22Rv1 (cell line): ENCODE measurements around the gene WWOX.

ENCODE experiments used
- H3K27ac ChIP-seq: fragments of 450-650 bp; 2 replicates; pipeline ENCODE4 v1.5.1; 2017
- CTCF ChIP-seq: fragments of 450-650 bp; IDR thresholded peaks from 2 replicates; pipeline ENCODE4 v1.5.1; 2017; ENCODE audit warnings: mild to moderate bottlenecking
- ZFX ChIP-seq: fragments of 450-650 bp; IDR thresholded peaks from 2 replicates; pipeline ENCODE4 v1.6.1; 2017; ENCODE audit warnings: antibody characterized with exemption, borderline replicate concordance

Gene WWOX

GRCh38 chr16:79110242-79110641, 1010.8 kb downstream of the WWOX start:
- TF ChIP-seq CTCF (no peak), ZFX (no peak)
- no peak overlapping the region for H3K27ac ChIP-seq

DNA sequence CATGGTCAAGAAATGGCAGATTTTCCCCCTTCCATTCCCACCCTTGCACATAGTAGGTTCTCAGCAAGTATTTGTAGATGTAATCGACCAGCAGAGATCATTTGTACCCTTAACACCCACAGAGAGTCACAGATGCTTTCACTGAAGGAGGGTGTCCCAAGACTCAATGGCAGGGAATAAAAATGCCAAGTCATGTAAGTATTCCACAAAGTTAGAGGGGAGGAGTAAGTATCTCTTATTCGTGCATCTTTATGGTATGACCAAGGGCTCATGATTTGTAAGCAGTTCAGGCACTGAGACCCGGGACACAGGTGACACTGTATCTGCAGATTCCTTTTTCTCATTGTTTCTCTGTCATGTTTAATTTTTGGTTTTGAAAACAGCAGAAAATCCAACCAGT, 1011.5 kb downstream of the WWOX start:
- H3K27ac ChIP-seq: no peak overlapping the region
- no peak for TF ChIP-seq ZFX
- TF ChIP-seq CTCF: no peak

DNA sequence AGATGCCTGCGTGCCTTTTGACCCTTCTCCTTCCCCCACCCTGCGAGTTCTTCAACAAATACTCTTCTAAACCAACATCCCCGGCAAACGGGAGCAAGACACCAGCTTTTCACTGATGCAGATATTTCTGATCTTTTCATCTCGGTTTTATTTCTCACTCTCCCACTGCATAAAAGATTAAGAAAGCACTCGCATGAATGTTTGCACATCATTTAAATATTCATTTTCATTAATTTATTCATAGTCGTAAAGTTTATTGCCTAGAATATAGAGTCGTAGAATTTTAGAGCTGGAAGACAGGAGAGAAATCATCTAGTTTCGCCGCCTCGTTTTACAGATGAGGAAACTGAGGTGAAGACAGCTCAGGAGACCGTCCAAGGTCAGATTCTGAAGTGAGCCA, 1013.0 kb downstream of the WWOX start:
- TF ChIP-seq CTCF: no peak
- no peak for TF ChIP-seq ZFX
- H3K27ac ChIP-seq: no peak overlapping the region

- H3K27ac ChIP-seq: no peak overlapping the region
- TF ChIP-seq ZFX (no peak), CTCF (no peak)
Observed at GRCh38 chr16:79113826-79114225, 1014.4 kb downstream of the WWOX start.

DNA sequence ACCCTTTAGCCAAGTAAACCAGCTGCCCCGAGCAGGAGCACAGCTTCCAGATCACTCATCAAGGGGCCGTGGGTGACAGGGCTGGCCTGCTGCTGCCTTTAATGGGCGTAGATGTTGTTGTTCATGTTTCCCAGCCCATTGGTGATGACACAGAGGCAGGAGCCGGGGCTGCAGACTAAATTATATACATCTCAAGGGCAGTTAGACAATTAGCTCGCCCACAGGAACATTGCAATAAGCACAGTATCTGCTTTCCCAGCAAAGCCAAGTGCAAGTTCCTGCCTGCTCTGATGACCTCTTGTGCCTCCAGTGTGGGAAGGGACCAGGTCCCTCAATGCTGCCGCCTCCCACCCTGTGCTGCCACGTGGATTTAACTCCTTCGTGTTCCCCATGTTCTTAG, 1015.3 kb downstream of the WWOX start:
- no peak overlapping the region for H3K27ac ChIP-seq

GRCh38 chr16:79121906-79122305, 1022.5 kb downstream of the WWOX start:
- no peak overlapping the region for H3K27ac ChIP-seq
- TF ChIP-seq ZFX (no peak), CTCF (no peak)

More for the DNA sequence above, 1015.3 kb downstream of the WWOX start:
- TF ChIP-seq CTCF: no peak
- TF ChIP-seq ZFX: no peak

DNA sequence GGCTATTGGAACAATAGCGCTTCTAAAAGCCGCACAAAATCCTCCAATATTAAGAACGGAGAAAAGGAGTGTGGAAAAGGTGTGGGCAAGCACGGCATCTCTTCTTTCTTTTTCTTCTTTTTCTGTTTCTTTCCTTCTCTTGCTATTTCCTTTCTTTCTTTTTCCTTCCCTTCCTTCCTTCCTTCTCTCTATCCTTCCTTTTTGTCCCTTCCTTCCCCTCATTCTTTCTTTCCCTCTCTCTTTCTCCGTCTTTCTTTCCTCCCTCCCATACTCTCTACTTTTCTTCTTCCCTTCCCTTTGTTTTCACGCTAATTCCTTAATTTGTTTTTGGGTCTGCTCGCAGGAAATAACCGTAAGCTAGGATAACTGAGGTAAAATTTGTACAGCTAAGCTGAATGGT, 1022.9 kb downstream of the WWOX start:
- TF ChIP-seq ZFX: no peak
- TF ChIP-seq CTCF: no peak

More for the DNA sequence above, 1022.9 kb downstream of the WWOX start:
- no peak overlapping the region for H3K27ac ChIP-seq
